IMR-90 (cell line): ENCODE results near the gene CUL4A. TPM values are rescaled to one million over a fixed set of nuclear protein-coding genes. Genes with fewer than 3 reads are reported as not detected.
A peak's percentile ranks its signal among the peaks of the same experiment; 100 is the strongest.

Source experiments
- ATAC-seq: fragments of 200-7000 bp; cut with Tn5 transposase; 2 replicates; pipeline ENCODE4 v1.9.1; 2020; ENCODE audit warnings: low read depth, mild to moderate bottlenecking, moderate library complexity
- BruUV-seq: library from RNA; stranded (reverse); fragments of 400-500 nt; replicated peaks from 2 replicates; lab custom pipeline; 2021; lab: Mats Ljungman, UMichigan
- CTCF ChIA-PET: fragments of 300-600 bp; formaldehyde crosslinking; extraction: SDS; loops from one replicate; lab custom pipeline; 2021; ENCODE audit warnings: antibody characterized with exemption; lab: Yijun Ruan, JAX
- POLR2A ChIA-PET: fragments of 300-600 bp; sonication (Branson Sonifier 250); formaldehyde crosslinking; loops from one replicate; lab custom pipeline; 2022; ENCODE audit warnings: antibody characterized with exemption; ENCODE audit not compliant: unreplicated experiment; lab: Charles Lee
- DNase-seq: peaks from one replicate; pipeline ENCODE4 v3.0.0; 2013
- H2AFZ ChIP-seq: replicated peaks from 2 replicates; pipeline ENCODE3; 2013; ENCODE audit warnings: low read length, mild to moderate bottlenecking; ENCODE audit not compliant: poor library complexity
- H2AK5ac ChIP-seq: 2 replicates; pipeline ENCODE4 v1.6.1; 2013; ENCODE audit warnings: low read depth, low read length, inconsistent platforms
- H2AK9ac ChIP-seq: replicated peaks from 2 replicates; pipeline ENCODE3; 2013; ENCODE audit warnings: mild to moderate bottlenecking, low read depth, low read length, moderate library complexity; ENCODE audit not compliant: poor library complexity
- H2BK120ac ChIP-seq: 2 replicates; pipeline ENCODE4 v1.6.1; 2013; ENCODE audit warnings: low read depth, low read length, inconsistent platforms
- H2BK15ac ChIP-seq: 3 replicates; pipeline ENCODE4 v1.6.1; 2013; ENCODE audit warnings: low read depth, low read length, inconsistent platforms
- H2BK20ac ChIP-seq: 2 replicates; pipeline ENCODE4 v1.6.1; 2013; ENCODE audit warnings: low read depth, mild to moderate bottlenecking, inconsistent platforms, low read length, moderate library complexity
- H2BK5ac ChIP-seq: 2 replicates; pipeline ENCODE4 v1.6.1; 2013; ENCODE audit warnings: mild to moderate bottlenecking, low read depth, low read length, inconsistent platforms; ENCODE audit not compliant: poor library complexity, severe bottlenecking
- H3K14ac ChIP-seq: replicated peaks from 2 replicates; pipeline ENCODE4 v1.6.1; 2013; ENCODE audit warnings: low read depth, low read length, inconsistent platforms
- H3K18ac ChIP-seq: 2 replicates; pipeline ENCODE4 v1.6.1; 2013; ENCODE audit warnings: low read depth, low read length, control low read depth
- H3K23ac ChIP-seq: 2 replicates; pipeline ENCODE4 v1.6.1; 2013; ENCODE audit warnings: low read depth, low read length, inconsistent platforms
- H3K27ac ChIP-seq: 2 replicates; pipeline ENCODE4 v1.5.1; 2013; ENCODE audit warnings: mild to moderate bottlenecking, control low read depth, low read length; ENCODE audit not compliant: insufficient read depth
- H3K27me3 ChIP-seq: 2 replicates; pipeline ENCODE4 v1.6.1; 2013; ENCODE audit warnings: low read length; ENCODE audit not compliant: control insufficient read depth, insufficient read depth
- H3K36me3 ChIP-seq: 2 replicates; pipeline ENCODE4 v1.6.1; 2013; ENCODE audit warnings: low read length, mixed read lengths; ENCODE audit not compliant: control insufficient read depth, insufficient read depth
- H3K4ac ChIP-seq: 2 replicates; pipeline ENCODE4 v1.6.1; 2013; ENCODE audit warnings: low read depth, low read length, inconsistent platforms
- H3K4me1 ChIP-seq: 2 replicates; pipeline ENCODE4 v1.6.1; 2013; ENCODE audit warnings: low read length, mixed read lengths; ENCODE audit not compliant: control insufficient read depth, insufficient read depth
- H3K4me2 ChIP-seq: 2 replicates; pipeline ENCODE4 v1.6.1; 2013; ENCODE audit warnings: low read depth, mild to moderate bottlenecking, control low read depth, low read length, moderate library complexity
- H3K4me3 ChIP-seq: 2 replicates; pipeline ENCODE4 v1.5.1; 2013; ENCODE audit warnings: low read depth, mild to moderate bottlenecking, control low read depth, low read length, moderate library complexity; ENCODE audit not compliant: insufficient read depth
- H3K56ac ChIP-seq: 2 replicates; pipeline ENCODE4 v1.6.1; 2013; ENCODE audit warnings: low read length, inconsistent platforms; ENCODE audit not compliant: insufficient read depth; ENCODE audit errors: extremely low read depth
- H3K79me1 ChIP-seq, 2 experiments: 2 replicates each; pipeline ENCODE4 v1.6.1; 2013; ENCODE audit warnings: low read length in 2 of 2, inconsistent platforms in 1 of 2, low read depth in 1 of 2
- H3K9ac ChIP-seq: 2 replicates; pipeline ENCODE4 v1.6.1; 2013; ENCODE audit warnings: low read depth, low read length, control low read depth
- H3K9me1 ChIP-seq: 2 replicates; pipeline ENCODE4 v1.6.1; 2013; ENCODE audit warnings: low read length, inconsistent platforms; ENCODE audit not compliant: insufficient read depth
- H3K9me3 ChIP-seq: 2 replicates; pipeline ENCODE4 v1.6.1; 2013; ENCODE audit warnings: low read length; ENCODE audit not compliant: control insufficient read depth, insufficient read depth
- H4K20me1 ChIP-seq: 2 replicates; pipeline ENCODE4 v1.6.1; 2013; ENCODE audit warnings: low read length, inconsistent platforms; ENCODE audit not compliant: insufficient read depth
- H4K5ac ChIP-seq: 2 replicates; pipeline ENCODE4 v1.6.1; 2013; ENCODE audit warnings: mild to moderate bottlenecking, low read depth, low read length, control low read depth
- H4K8ac ChIP-seq, 2 experiments: 2 replicates each; pipeline ENCODE4 v1.6.1; 2013; ENCODE audit warnings: low read depth in 2 of 2, low read length in 2 of 2, control low read depth in 1 of 2, inconsistent platforms in 1 of 2
- H4K91ac ChIP-seq: 2 replicates; pipeline ENCODE4 v1.6.1; 2013; ENCODE audit warnings: low read depth, low read length, inconsistent platforms; ENCODE audit not compliant: insufficient read depth
- CHD1 ChIP-seq: IDR thresholded peaks from 2 replicates; pipeline ENCODE4 v1.6.1; 2012; ENCODE audit warnings: low read depth, low read length, improper control_type of control experiment
- MAFK ChIP-seq: IDR thresholded peaks from 2 replicates; pipeline ENCODE4 v1.6.1; 2012; ENCODE audit warnings: low read depth, low read length, improper control_type of control experiment
- RAD21 ChIP-seq: IDR thresholded peaks from 2 replicates; pipeline ENCODE4 v1.6.1; 2012; ENCODE audit warnings: low read length, improper control_type of control experiment
- SMC3 ChIP-seq: fragments of 150-350 bp; IDR thresholded peaks from 2 replicates; pipeline ENCODE4 v1.6.1; 2016; ENCODE audit warnings: low read depth, mild to moderate bottlenecking, antibody characterized with exemption, low read length, moderate library complexity
- WGBS, 2 experiments: methylation state at CpG; one replicate each; pipeline versions ENCODE4 v1.1.5 to v1.1.7; 2013; ENCODE audit warnings: missing lambda C conversion rate in 2 of 2; ENCODE audit not compliant: insufficient read length in 1 of 2; ENCODE audit errors: extremely low coverage in 2 of 2; 5-methylcytosine and 5-hydroxymethylcytosine counted together
- dilution Hi-C: fragments of 300-500 bp; cut with HindIII; formaldehyde crosslinking; loops from one replicate; pipeline ENCODE4 v1.14.3; 2018; ENCODE audit warnings: low sequenced_read_pairs; ENCODE audit not compliant: unreplicated experiment
- in situ Hi-C: fragments of 300-500 bp; cut with MboI; formaldehyde crosslinking; loops from 3 replicates; pipeline ENCODE4 v1.14.3; 2019; ENCODE audit warnings: low sequenced_read_pairs, inconsistent platforms, mixed read lengths
- intact Hi-C: fragments of 100-400 bp; cut with micrococcal nuclease; formaldehyde crosslinking; loops from 2 replicates; pipeline ENCODE4 v1.10.0; 2022
- polyA plus RNA-seq, 3 experiments: library from polyadenylated mRNA; depleted of rRNA; stranded (reverse); fragments of >200 nt; gene quantifications; 2 replicates each; pipeline ENCODE4 v1.2.3, GENCODE V29; 2012; ENCODE audit warnings: low replicate concordance in 1 of 3
- total RNA-seq: library from RNA; depleted of rRNA; stranded (reverse); fragments of >200 nt; gene quantifications from 2 replicates; pipeline ENCODE4 v1.2.3, GENCODE V29; 2012
- TF ChIP-seq, protein P1 (sequence below): fragments of 150-350 bp; IDR thresholded peaks from 2 replicates; pipeline ENCODE4 v1.6.1; 2017; ENCODE audit warnings: mild to moderate bottlenecking, antibody characterized with exemption, low read length, low read depth
- TF ChIP-seq, protein P2 (sequence below): conservative IDR thresholded peaks from 2 replicates; pipeline ENCODE4 v1.5.1; 2012; ENCODE audit warnings: mild to moderate bottlenecking, low read depth, low read length, improper control_type of control experiment

Gene CUL4A
- total and polyA plus RNA-seq, 2 of the 4 experiments (the other 2 are of a cell fraction): 86.0 to 146 TPM

DNA sequence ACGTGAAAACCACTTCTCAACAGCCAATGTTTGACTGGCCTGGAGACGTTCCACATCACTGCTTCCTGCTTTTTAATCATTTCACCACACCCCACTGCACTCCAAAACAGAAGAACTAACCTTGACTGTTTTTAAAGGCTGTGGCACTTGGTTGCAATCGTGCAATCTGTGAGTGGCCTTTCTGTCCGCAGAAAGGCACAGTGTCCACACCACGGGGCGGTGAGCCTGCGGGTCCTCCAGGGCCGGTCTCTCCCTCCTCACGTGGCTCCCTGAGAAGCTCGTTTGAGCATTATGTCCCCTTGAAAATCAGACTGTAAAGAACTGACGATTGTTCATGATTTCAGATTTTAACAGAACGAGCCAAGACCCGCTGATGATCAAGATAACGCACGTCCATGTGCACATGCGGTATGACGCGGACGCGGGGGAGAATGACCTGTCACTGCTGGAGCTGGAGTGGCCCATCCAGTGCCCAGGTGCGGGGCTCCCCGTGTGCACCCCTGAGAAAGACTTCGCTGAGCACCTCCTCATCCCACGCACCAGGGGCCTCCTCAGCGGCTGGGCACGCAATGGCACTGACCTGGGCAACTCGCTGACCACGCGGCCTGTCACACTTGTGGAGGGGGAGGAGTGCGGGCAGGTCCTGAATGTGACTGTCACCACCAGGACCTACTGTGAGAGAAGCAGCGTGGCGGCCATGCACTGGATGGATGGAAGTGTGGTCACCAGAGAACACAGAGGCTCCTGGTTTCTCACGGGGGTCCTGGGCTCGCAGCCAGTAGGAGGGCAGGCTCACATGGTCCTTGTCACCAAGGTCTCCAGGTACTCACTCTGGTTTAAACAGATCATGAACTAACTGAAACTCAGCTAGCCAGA, 37.9 kb upstream of the CUL4A start (continued):
- TF ChIP-seq MAFK: no peak

DNA sequence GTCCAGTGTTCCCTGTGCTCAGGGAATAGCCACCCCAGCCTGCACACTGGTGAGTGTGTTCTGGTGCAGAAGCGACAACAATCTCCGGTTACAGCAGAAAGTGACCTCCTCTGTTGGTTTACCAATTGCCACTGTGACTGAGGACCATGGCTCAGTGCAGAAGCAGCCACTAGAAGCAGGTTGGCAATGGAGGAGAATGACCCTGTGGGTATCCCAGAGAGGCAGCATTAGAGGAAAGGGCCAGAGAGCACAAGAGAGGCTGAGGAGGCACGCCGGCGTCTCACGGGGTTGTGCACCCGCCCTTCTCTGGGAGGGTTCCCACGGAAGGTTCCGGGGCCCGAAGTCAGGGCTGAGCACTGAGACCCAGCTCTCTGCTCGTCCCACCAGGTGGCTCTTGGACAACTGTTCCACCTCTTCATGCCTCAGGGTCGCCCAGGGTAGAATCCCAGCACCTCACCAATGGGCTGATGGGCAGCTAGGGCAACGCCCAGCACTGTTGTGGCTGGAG, 36.9 kb upstream of the CUL4A start:
- intact Hi-C loops (no loop called here), in situ Hi-C loops (no loop called here), dilution Hi-C loops (no loop called here)
- H4K5ac ChIP-seq: no peak overlapping the region
- H3K23ac ChIP-seq: no peak overlapping the region
- no peak overlapping the region for H3K4me3 ChIP-seq
- no peak overlapping the region for H3K18ac ChIP-seq
- H2AFZ ChIP-seq: no peak overlapping the region
- no peak overlapping the region for H4K91ac ChIP-seq
- H2BK120ac ChIP-seq: no peak overlapping the region
- H4K20me1 ChIP-seq: no peaks in the 10 kb centered on the region
- H2BK20ac ChIP-seq: no peak overlapping the region
- ChIA-PET POLR2A (no interaction called here), CTCF (no interaction called here)
- H3K4me1 ChIP-seq: peaks cover 8% of the 10 kb centered on the region
- no peak overlapping the region for H2BK15ac ChIP-seq
- DNase-seq (no peak), ATAC-seq (no peak)
- H2BK5ac ChIP-seq: peak overlapping the region; percentile 43
- WGBS, 2 experiments: 90% methylated on average over 2 of the region's 13 CpGs; no CpG with 5 or more reads in 1 of the 2 experiments
- H4K8ac ChIP-seq: no peak overlapping the region; a peak in 1 of 4 replicates
- H3K27me3 ChIP-seq: no peaks in the 10 kb centered on the region
- H3K9me1 ChIP-seq: peaks cover 14% of the 10 kb centered on the region
- H2AK5ac ChIP-seq: no peak overlapping the region; the same call in 1 of the 2 replicates
- H3K4ac ChIP-seq: no peak overlapping the region
- H3K56ac ChIP-seq: no peak overlapping the region
- peaks cover 5 to 38% of the 10 kb centered on the region in 2 experiments; a peak in 3 of 4 replicates for H3K79me1 ChIP-seq
- BruUV-seq: no TSS peak
- no peak overlapping the region for H3K27ac ChIP-seq
- H3K9ac ChIP-seq: no peak overlapping the region
- 0 out of 2 replicates have a peak, but pooled peaks cover 2% of the 10 kb centered on the region for H3K9me3 ChIP-seq
- no peak for TF ChIP-seq SMC3
- TF ChIP-seq, protein P1, sequence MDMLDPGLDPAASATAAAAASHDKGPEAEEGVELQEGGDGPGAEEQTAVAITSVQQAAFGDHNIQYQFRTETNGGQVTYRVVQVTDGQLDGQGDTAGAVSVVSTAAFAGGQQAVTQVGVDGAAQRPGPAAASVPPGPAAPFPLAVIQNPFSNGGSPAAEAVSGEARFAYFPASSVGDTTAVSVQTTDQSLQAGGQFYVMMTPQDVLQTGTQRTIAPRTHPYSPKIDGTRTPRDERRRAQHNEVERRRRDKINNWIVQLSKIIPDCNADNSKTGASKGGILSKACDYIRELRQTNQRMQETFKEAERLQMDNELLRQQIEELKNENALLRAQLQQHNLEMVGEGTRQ: no peak
- no peak for TF ChIP-seq CHD1
- TF ChIP-seq, protein P2, sequence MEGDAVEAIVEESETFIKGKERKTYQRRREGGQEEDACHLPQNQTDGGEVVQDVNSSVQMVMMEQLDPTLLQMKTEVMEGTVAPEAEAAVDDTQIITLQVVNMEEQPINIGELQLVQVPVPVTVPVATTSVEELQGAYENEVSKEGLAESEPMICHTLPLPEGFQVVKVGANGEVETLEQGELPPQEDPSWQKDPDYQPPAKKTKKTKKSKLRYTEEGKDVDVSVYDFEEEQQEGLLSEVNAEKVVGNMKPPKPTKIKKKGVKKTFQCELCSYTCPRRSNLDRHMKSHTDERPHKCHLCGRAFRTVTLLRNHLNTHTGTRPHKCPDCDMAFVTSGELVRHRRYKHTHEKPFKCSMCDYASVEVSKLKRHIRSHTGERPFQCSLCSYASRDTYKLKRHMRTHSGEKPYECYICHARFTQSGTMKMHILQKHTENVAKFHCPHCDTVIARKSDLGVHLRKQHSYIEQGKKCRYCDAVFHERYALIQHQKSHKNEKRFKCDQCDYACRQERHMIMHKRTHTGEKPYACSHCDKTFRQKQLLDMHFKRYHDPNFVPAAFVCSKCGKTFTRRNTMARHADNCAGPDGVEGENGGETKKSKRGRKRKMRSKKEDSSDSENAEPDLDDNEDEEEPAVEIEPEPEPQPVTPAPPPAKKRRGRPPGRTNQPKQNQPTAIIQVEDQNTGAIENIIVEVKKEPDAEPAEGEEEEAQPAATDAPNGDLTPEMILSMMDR: no peak
- no peak for TF ChIP-seq RAD21
- no peak overlapping the region for H3K14ac ChIP-seq
- H2AK9ac ChIP-seq: no peak overlapping the region
- no peak overlapping the region for H3K4me2 ChIP-seq
- H3K36me3 ChIP-seq: peaks cover 51% of the 10 kb centered on the region
